IPS-18a (cell line): Measurements from ENCODE around the gene CIT.

ENCODE experiments used
- H3K27ac ChIP-seq: one replicate; pipeline ENCODE4 v1.5.1; 2013; ENCODE audit warnings: low read length
- H3K27me3 ChIP-seq: one replicate; pipeline ENCODE4 v1.6.1; 2013; ENCODE audit warnings: mild to moderate bottlenecking, low read length; ENCODE audit not compliant: control insufficient read depth, insufficient read depth
- H3K36me3 ChIP-seq: one replicate; pipeline ENCODE4 v1.6.1; 2013; ENCODE audit warnings: low read depth, low read length; ENCODE audit not compliant: control insufficient read depth
- H3K4me1 ChIP-seq: one replicate; pipeline ENCODE4 v1.6.1; 2013; ENCODE audit warnings: low read depth, low read length; ENCODE audit not compliant: control insufficient read depth
- H3K4me3 ChIP-seq: one replicate; pipeline ENCODE4 v1.5.1; 2013; ENCODE audit warnings: low read length
- H3K9ac ChIP-seq: one replicate; pipeline ENCODE4 v1.6.1; 2013; ENCODE audit warnings: mild to moderate bottlenecking, low read length, moderate library complexity
- H3K9me3 ChIP-seq: one replicate; pipeline ENCODE4 v1.6.1; 2013; ENCODE audit warnings: low read depth, low read length; ENCODE audit not compliant: control insufficient read depth

The CIT gene

GRCh38 chr12:119762619-119763018, 114.5 kb downstream of the CIT start:
- no peaks in the 10 kb centered on the region for H3K9me3 ChIP-seq
- no peaks in the 10 kb centered on the region for H3K27me3 ChIP-seq
- peaks cover 56% of the 10 kb centered on the region for H3K36me3 ChIP-seq
- H3K9ac ChIP-seq, result no peak overlapping the region
- H3K4me3 ChIP-seq, result no peak overlapping the region
- H3K27ac ChIP-seq, result no peak overlapping the region
- no peaks in the 10 kb centered on the region for H3K4me1 ChIP-seq

DNA sequence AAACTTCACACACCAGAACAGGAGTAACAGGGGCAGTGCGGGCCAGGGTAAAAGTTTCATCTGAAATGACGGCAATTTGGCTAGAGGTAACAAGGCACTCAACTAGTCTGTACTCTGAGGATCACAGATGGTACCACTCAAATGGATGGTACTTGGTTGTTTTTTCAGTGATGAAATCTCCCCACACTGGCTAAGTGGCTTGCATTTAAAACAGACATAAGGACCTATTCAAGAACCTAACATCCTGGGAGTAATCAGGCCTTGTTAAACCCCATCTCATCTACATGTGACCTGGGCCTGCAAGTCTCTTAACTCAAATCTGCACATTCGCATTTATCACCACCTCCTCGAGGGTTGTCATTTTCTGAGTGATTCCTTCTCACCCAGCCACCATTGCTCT, 118.4 kb downstream of the CIT start:
- Histone ChIP-seq H3K27ac (no peak overlapping the region), H3K27me3 (no peaks in the 10 kb centered on the region), H3K4me3 (no peak overlapping the region), H3K9me3 (no peaks in the 10 kb centered on the region), H3K9ac (no peak overlapping the region), H3K36me3 (peaks cover 74% of the 10 kb centered on the region), H3K4me1 (no peaks in the 10 kb centered on the region)

DNA sequence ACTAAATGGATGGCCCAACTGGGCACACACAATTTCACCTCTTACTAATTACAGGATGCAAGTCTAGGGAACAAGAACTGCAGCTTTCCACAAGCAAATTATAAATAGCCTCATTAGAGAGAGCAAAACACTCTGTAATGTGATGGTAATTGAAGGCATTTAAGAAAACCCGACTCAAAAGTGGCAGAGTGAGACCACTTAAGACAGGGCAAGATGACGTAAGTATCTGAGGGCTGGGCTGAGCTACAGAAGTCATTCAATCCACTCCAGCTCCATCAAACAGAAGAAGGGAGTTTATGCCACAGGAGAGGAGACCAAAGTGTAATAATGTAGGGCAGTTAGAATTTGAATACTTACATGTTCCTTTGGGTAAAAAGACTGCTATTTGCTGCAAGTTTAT, 118.9 kb downstream of the CIT start:
- Histone ChIP-seq H3K36me3 (peaks cover 71% of the 10 kb centered on the region), H3K4me1 (no peaks in the 10 kb centered on the region), H3K9me3 (no peaks in the 10 kb centered on the region), H3K9ac (no peak overlapping the region), H3K27me3 (no peaks in the 10 kb centered on the region), H3K27ac (no peak overlapping the region), H3K4me3 (no peak overlapping the region)

DNA sequence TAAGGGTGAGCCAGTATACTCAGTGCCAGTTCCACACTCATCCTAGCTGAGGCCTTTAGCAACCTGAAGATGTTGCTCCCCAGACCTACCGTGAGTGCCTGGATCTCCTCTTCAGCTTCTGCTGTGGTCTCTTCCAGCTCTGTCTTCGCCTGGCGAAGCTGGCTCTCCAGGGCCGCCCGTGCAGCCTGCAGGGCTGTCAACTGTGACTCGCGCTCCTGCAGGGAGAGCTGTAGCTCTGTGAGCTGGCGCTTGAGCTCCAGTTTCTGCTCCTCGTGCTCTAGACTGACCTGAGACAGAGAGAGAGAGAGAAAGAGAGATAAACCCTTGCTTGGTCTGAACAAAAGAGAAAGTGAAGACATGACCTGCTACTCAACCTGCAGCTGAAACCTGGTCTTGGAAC, 125.2 kb downstream of the CIT start:
- no peak overlapping the region for H3K4me3 ChIP-seq
- no peaks in the 10 kb centered on the region for H3K4me1 ChIP-seq
- peaks cover 59% of the 10 kb centered on the region for H3K36me3 ChIP-seq
- H3K27ac ChIP-seq, result no peak overlapping the region
- no peaks in the 10 kb centered on the region for H3K9me3 ChIP-seq
- no peak overlapping the region for H3K9ac ChIP-seq
- H3K27me3 ChIP-seq, result no peaks in the 10 kb centered on the region

DNA sequence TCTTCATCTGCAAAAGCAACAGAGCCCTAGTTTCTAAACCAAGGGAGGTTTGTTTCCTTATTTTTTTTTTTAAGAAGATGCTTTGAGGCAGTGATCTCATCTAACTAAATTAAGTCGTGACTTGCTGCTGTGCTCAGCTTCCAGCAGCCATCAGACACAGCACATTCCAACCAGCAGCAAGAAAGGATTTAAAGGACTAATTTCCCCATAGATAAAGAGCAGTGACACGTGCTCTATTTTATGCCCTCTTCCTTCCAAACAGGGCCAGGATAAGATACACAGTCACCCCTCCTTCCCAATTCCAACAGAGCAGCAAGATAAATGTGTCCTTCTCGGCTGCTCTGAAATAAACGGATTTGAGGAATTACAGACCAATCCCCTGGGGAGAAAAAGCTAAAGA, 127.5 kb downstream of the CIT start:
- no peaks in the 10 kb centered on the region for H3K4me1 ChIP-seq
- peaks cover 48% of the 10 kb centered on the region for H3K36me3 ChIP-seq
- no peak overlapping the region for H3K27ac ChIP-seq

DNA sequence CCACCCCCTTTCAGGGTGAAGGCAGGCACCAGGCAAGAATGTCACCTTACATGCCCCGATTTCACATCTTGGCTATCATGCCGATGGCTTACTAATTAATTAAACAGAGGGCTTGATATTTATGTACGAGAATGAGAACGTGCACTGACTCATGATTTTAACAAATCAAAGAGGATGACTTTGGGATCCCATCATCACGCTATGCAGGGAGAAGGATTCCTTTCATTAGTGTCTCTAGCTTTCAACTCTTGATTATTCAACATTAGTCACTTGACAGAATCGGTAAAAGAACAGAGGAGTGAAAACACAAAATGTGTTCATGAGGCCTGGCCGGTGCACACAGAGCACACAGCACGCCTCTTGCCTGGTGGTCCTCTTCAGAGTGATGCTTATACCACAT, 128.6 kb downstream of the CIT start:
- Histone ChIP-seq H3K9me3 (peaks cover 18% of the 10 kb centered on the region), H3K4me3 (no peak overlapping the region), H3K36me3 (peaks cover 44% of the 10 kb centered on the region), H3K9ac (no peak overlapping the region), H3K27me3 (no peaks in the 10 kb centered on the region), H3K27ac (no peak overlapping the region), H3K4me1 (no peaks in the 10 kb centered on the region)

More for the DNA sequence above, 127.5 kb downstream of the CIT start:
- Histone ChIP-seq H3K27me3 (no peaks in the 10 kb centered on the region), H3K4me3 (no peak overlapping the region), H3K9ac (no peak overlapping the region), H3K9me3 (peaks cover 17% of the 10 kb centered on the region)

GRCh38 chr12:119746169-119746568, 131.0 kb downstream of the CIT start:
- H3K9ac ChIP-seq, result no peak overlapping the region
- no peaks in the 10 kb centered on the region for H3K27me3 ChIP-seq
- no peaks in the 10 kb centered on the region for H3K4me1 ChIP-seq
- no peak overlapping the region for H3K27ac ChIP-seq
- no peak overlapping the region for H3K4me3 ChIP-seq
- peaks cover 43% of the 10 kb centered on the region for H3K36me3 ChIP-seq
- peaks cover 18% of the 10 kb centered on the region for H3K9me3 ChIP-seq

DNA sequence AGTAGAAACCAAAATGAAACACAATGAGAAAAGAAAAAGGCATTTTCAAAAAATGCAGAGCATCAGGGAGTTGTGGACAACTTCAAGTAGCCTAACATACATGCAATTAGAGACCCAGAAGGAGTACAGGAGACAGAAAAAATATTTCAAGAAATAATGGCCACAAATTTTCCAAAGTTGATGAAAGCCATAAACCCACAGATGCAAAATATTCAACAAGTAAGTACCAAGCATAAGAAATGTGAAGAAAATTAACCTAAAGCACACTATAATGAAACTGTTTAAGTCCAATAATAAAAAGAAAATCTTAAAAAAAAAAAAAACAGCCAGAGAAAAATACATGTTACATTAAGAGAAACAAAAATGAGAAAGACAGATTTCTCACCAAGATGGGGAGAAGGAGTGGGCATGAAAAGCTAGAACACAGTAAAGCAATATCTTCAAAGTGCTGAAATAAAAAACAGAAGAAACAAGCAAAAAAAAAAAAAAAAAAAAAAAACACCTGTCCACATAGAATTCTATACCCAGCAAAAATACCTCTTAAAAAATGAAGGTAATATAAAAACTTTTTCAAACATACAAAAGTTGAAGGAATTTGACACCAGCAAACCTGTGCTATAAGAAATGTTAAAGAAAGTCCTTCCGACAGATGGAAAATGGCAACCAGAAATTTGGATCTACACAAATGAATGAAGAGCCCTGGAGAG, 132.1 kb downstream of the CIT start:
- no peak overlapping the region for H3K27ac ChIP-seq
- H3K9ac ChIP-seq, result no peak overlapping the region
- no peak overlapping the region for H3K4me3 ChIP-seq
- H3K4me1 ChIP-seq, result no peaks in the 10 kb centered on the region
- H3K36me3 ChIP-seq, result peaks cover 34% of the 10 kb centered on the region
- H3K9me3 ChIP-seq, result peaks cover 18% of the 10 kb centered on the region
- H3K27me3 ChIP-seq, result no peaks in the 10 kb centered on the region

- H3K27ac ChIP-seq, result no peak overlapping the region
- no peak overlapping the region for H3K4me3 ChIP-seq
- peaks cover 18% of the 10 kb centered on the region for H3K9me3 ChIP-seq
- H3K9ac ChIP-seq, result no peak overlapping the region
- no peaks in the 10 kb centered on the region for H3K27me3 ChIP-seq
- no peaks in the 10 kb centered on the region for H3K4me1 ChIP-seq
- H3K36me3 ChIP-seq, result peaks cover 25% of the 10 kb centered on the region
Observed at GRCh38 chr12:119742700-119743099, 134.4 kb downstream of the CIT start.

- Histone ChIP-seq H3K27me3 (no peaks in the 10 kb centered on the region), H3K27ac (no peak overlapping the region), H3K36me3 (peaks cover 20% of the 10 kb centered on the region), H3K4me3 (no peak overlapping the region), H3K9me3 (peaks cover 12% of the 10 kb centered on the region), H3K9ac (no peak overlapping the region), H3K4me1 (no peaks in the 10 kb centered on the region)
Observed at GRCh38 chr12:119740830-119741229, 136.3 kb downstream of the CIT start.

GRCh38 chr12:119735079-119735478, 142.0 kb downstream of the CIT start:
- Histone ChIP-seq H3K9me3 (no peaks in the 10 kb centered on the region), H3K9ac (no peak overlapping the region), H3K27ac (no peak overlapping the region), H3K4me3 (no peak overlapping the region), H3K27me3 (no peaks in the 10 kb centered on the region), H3K4me1 (no peaks in the 10 kb centered on the region), H3K36me3 (peaks cover 35% of the 10 kb centered on the region)

- Histone ChIP-seq H3K9me3 (no peaks in the 10 kb centered on the region), H3K27ac (no peak overlapping the region), H3K27me3 (no peaks in the 10 kb centered on the region), H3K4me3 (no peak overlapping the region), H3K36me3 (peaks cover 55% of the 10 kb centered on the region), H3K4me1 (no peaks in the 10 kb centered on the region), H3K9ac (no peak overlapping the region)
Observed at GRCh38 chr12:119730381-119730780, 146.7 kb downstream of the CIT start.
